ENCODE data around the gene PHACTR1. TPM values are rescaled to one million over a fixed set of nuclear protein-coding genes. Genes with fewer than 3 reads are reported as not detected.

PHACTR1 gene
- total RNA-seq, 1 experiment from 2014 or later: 5.2 TPM

DNA sequence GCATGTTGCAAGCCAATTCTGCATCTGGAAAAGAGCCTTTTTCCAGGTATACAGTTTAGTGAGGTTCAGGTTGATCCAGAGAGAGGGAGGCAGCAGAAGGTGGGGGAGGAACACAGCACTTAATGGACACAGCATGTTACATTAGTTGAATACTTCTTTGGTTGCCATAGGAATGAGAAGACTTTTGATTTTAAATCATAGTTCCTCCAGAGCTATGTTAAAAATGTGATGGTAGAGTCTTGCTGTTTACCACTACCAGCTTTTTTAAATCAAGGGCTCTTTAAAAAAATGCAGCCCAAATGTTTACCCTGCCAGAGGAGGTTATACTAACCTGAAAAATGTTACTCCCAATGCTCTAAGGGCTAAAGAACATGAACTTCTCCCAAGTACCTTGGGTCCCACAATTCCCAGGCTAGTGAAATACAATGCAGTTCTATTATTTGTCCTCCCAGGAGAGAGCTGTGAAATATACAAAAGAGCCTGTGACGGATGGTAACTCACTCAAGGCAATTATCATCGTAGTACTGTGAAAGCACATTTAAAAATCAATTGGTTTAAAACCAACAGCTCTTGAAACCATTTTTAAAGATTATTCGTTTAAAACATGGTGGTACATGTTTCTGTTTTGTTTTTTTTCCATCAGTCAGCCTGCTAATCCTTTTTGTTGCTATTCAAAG lies 6.9 kb upstream of the PHACTR1 start:
- no peaks in the 10 kb centered on the region for H3K9me3 ChIP-seq (ENCODE audit: low read length)
- H2AFZ ChIP-seq (ENCODE audit: low read length): no peak overlapping the region
- H3K9ac ChIP-seq (ENCODE audit: low read length): no peak overlapping the region
- no peaks in the 10 kb centered on the region for H3K4me1 ChIP-seq (ENCODE audit: low read length)
- H3K27me3 ChIP-seq (ENCODE audit: low read length): no peaks in the 10 kb centered on the region
- H3K79me2 ChIP-seq (ENCODE audit: low read length): no peaks in the 10 kb centered on the region
- no peaks in the 10 kb centered on the region for H4K20me1 ChIP-seq (ENCODE audit: insufficient read depth, low read depth, low read length)
- H3K9me2 ChIP-seq (replicated peaks; ENCODE audit: insufficient read depth, low read length): no peaks in the 10 kb centered on the region
- H3K4me2 ChIP-seq (ENCODE audit: low read depth, low read length, poor library complexity, severe bottlenecking): no peak overlapping the region
- no peak for DNase-seq
- H3K4me3 ChIP-seq (ENCODE audit: low read length): no peak overlapping the region
- no peaks in the 10 kb centered on the region for H3K36me3 ChIP-seq (ENCODE audit: insufficient read depth, low read length)
- no peak overlapping the region for H3K27ac ChIP-seq (ENCODE audit: low read length)

DNA sequence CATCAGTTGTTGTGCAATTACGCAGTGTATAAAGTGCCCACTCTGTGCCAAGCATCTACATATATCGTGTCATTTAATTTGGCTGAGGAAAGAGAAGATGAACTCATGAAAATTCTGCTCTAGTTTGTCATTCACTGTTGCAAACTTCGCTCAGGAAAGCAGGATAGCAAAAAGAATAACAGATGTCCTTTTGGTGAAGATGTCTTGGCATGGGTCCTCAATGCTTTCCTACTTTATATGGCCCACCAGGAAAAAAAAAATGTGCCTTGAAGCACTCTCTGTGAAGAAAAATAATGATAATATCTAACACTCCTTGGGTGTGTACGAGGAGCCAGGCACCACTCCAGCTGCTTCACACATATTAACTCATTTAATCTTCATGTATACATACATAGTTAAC lies 5.6 kb upstream of the PHACTR1 start:
- H3K79me2 ChIP-seq (ENCODE audit: low read length): no peaks in the 10 kb centered on the region
- H3K4me3 ChIP-seq (ENCODE audit: low read length): no peak overlapping the region
- H3K4me2 ChIP-seq (ENCODE audit: low read depth, low read length, poor library complexity, severe bottlenecking): no peak overlapping the region
- no peak overlapping the region for H3K9ac ChIP-seq (ENCODE audit: low read length)
- H3K27me3 ChIP-seq (ENCODE audit: low read length): no peaks in the 10 kb centered on the region
- no peak overlapping the region for H2AFZ ChIP-seq (ENCODE audit: low read length)
- H3K9me3 ChIP-seq (ENCODE audit: low read length): no peaks in the 10 kb centered on the region
- H4K20me1 ChIP-seq (ENCODE audit: insufficient read depth, low read depth, low read length): no peaks in the 10 kb centered on the region
- DNase-seq: no peak
- no peaks in the 10 kb centered on the region for H3K36me3 ChIP-seq (ENCODE audit: insufficient read depth, low read length)
- no peaks in the 10 kb centered on the region for H3K4me1 ChIP-seq (ENCODE audit: low read length)
- no peaks in the 10 kb centered on the region for H3K9me2 ChIP-seq (replicated peaks; ENCODE audit: insufficient read depth, low read length)
- no peak overlapping the region for H3K27ac ChIP-seq (ENCODE audit: low read length)

DNA sequence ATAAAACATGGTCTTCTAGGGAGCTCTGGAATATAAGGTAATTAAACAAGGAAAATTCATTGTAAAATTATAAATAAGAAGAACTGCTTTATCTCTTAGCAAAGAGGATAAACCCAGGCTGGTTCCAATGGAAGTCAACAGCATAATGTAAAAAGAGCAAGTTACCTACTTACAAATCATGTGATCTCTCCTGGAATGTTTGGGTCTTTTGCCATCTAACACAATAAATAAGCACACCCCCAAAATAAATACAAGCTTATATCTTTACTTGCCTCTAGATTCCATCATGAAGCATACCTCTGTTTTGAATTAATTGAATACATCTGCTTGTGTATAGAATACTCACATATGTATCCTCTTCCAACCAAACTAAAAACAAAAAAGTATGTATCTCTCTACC lies 2.5 kb upstream of the PHACTR1 start:
- Histone ChIP-seq H4K20me1 (ENCODE audit: insufficient read depth, low read depth, low read length) (no peaks in the 10 kb centered on the region), H3K4me1 (ENCODE audit: low read length) (no peaks in the 10 kb centered on the region), H3K27me3 (ENCODE audit: low read length) (no peaks in the 10 kb centered on the region), H2AFZ (ENCODE audit: low read length) (no peak overlapping the region), H3K9me2 (replicated peaks; ENCODE audit: insufficient read depth, low read length) (no peaks in the 10 kb centered on the region), H3K4me2 (ENCODE audit: low read depth, low read length, poor library complexity, severe bottlenecking) (no peak overlapping the region), H3K9ac (ENCODE audit: low read length) (no peak overlapping the region), H3K36me3 (ENCODE audit: insufficient read depth, low read length) (no peaks in the 10 kb centered on the region), H3K9me3 (ENCODE audit: low read length) (no peaks in the 10 kb centered on the region), H3K4me3 (ENCODE audit: low read length) (no peak overlapping the region), H3K79me2 (ENCODE audit: low read length) (no peaks in the 10 kb centered on the region), H3K27ac (ENCODE audit: low read length) (no peak overlapping the region)
- no peak for DNase-seq

DNA sequence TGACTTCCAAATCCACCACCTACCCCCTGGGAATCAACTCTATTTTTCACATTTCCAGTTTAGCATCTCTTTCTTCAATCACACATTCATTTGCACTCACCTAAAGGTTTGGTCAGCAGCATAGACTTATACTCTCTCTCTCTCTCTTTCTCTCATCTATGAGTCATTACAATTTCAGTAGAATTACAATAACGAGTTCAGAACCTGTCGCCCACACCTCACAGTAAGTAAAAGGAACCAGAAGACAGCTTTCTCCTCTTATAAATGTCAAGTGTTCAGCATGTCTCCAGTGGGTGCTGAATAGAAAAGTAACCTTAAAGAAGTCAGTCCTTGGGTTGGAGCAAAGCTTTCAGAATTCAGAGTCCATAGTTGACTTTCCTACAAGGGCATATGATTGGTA lies 1.1 kb upstream of the PHACTR1 start:
- no peaks in the 10 kb centered on the region for H3K4me1 ChIP-seq (ENCODE audit: low read length)
- no peak overlapping the region for H3K9ac ChIP-seq (ENCODE audit: low read length)
- no peaks in the 10 kb centered on the region for H3K36me3 ChIP-seq (ENCODE audit: insufficient read depth, low read length)
- H3K9me2 ChIP-seq (replicated peaks; ENCODE audit: insufficient read depth, low read length): no peaks in the 10 kb centered on the region
- H4K20me1 ChIP-seq (ENCODE audit: insufficient read depth, low read depth, low read length): no peaks in the 10 kb centered on the region
- no peak overlapping the region for H2AFZ ChIP-seq (ENCODE audit: low read length)
- H3K27me3 ChIP-seq (ENCODE audit: low read length): no peaks in the 10 kb centered on the region
- H3K79me2 ChIP-seq (ENCODE audit: low read length): no peaks in the 10 kb centered on the region
- DNase-seq: no peak
- no peak overlapping the region for H3K4me3 ChIP-seq (ENCODE audit: low read length)
- no peak overlapping the region for H3K27ac ChIP-seq (ENCODE audit: low read length)
- no peak overlapping the region for H3K4me2 ChIP-seq (ENCODE audit: low read depth, low read length, poor library complexity, severe bottlenecking)
- H3K9me3 ChIP-seq (ENCODE audit: low read length): no peaks in the 10 kb centered on the region

DNA sequence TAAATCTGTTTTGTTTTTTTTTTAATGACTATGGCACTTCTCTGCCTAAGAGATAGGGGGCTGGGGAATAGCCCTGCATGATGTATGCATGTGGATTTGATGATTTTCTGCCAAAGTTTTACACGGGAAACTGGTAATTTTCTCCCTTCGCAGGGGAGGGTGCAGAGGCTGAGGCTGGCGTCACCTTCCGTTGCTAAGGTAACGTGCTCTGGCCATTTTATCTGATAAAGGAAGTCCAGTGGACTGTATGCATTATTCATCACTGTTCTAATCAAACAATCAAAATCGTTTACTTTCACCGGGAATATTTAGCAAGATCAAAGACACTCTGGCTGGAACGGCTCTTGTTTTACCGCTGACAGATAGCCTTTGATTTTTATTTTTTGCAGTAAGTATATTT lies 789 bp downstream of the PHACTR1 start:
- no peak for DNase-seq
- Histone ChIP-seq H4K20me1 (ENCODE audit: insufficient read depth, low read depth, low read length) (no peaks in the 10 kb centered on the region), H3K4me3 (ENCODE audit: low read length) (no peak overlapping the region), H3K9me3 (ENCODE audit: low read length) (no peaks in the 10 kb centered on the region), H3K9ac (ENCODE audit: low read length) (no peak overlapping the region), H3K9me2 (replicated peaks; ENCODE audit: insufficient read depth, low read length) (no peaks in the 10 kb centered on the region), H3K4me2 (ENCODE audit: low read depth, low read length, poor library complexity, severe bottlenecking) (no peak overlapping the region), H3K27ac (ENCODE audit: low read length) (no peak overlapping the region), H3K79me2 (ENCODE audit: low read length) (no peaks in the 10 kb centered on the region), H3K27me3 (ENCODE audit: low read length) (no peaks in the 10 kb centered on the region), H3K36me3 (ENCODE audit: insufficient read depth, low read length) (no peaks in the 10 kb centered on the region), H2AFZ (ENCODE audit: low read length) (no peak overlapping the region), H3K4me1 (ENCODE audit: low read length) (no peaks in the 10 kb centered on the region)

DNA sequence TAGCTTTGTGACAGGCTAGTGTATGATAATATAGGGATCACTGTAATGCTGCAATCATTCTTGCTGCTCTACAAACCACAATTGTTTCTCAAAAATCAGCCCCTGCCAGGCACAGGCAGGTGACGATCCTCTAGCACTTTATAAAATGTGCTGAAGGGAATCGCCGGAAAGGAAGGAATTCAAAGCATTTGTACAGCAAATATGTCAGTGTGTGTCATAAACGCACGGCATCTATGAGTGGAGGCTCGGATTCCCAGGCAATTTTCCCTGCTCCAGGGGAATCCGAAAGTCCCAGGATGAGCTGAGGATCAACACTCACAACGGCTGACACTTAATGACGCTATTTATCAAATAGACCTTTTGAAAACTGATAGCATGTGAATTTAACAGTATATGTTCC lies 1.4 kb downstream of the PHACTR1 start:
- H4K20me1 ChIP-seq (ENCODE audit: insufficient read depth, low read depth, low read length): no peaks in the 10 kb centered on the region
- no peaks in the 10 kb centered on the region for H3K4me1 ChIP-seq (ENCODE audit: low read length)
- H2AFZ ChIP-seq (ENCODE audit: low read length): no peak overlapping the region
- H3K79me2 ChIP-seq (ENCODE audit: low read length): no peaks in the 10 kb centered on the region
- no peak overlapping the region for H3K27ac ChIP-seq (ENCODE audit: low read length)
- no peaks in the 10 kb centered on the region for H3K27me3 ChIP-seq (ENCODE audit: low read length)
- no peak overlapping the region for H3K4me3 ChIP-seq (ENCODE audit: low read length)
- no peak for DNase-seq
- no peak overlapping the region for H3K9ac ChIP-seq (ENCODE audit: low read length)
- H3K9me3 ChIP-seq (ENCODE audit: low read length): no peaks in the 10 kb centered on the region
- H3K36me3 ChIP-seq (ENCODE audit: insufficient read depth, low read length): no peaks in the 10 kb centered on the region
- no peak overlapping the region for H3K4me2 ChIP-seq (ENCODE audit: low read depth, low read length, poor library complexity, severe bottlenecking)
- no peaks in the 10 kb centered on the region for H3K9me2 ChIP-seq (replicated peaks; ENCODE audit: insufficient read depth, low read length)

DNA sequence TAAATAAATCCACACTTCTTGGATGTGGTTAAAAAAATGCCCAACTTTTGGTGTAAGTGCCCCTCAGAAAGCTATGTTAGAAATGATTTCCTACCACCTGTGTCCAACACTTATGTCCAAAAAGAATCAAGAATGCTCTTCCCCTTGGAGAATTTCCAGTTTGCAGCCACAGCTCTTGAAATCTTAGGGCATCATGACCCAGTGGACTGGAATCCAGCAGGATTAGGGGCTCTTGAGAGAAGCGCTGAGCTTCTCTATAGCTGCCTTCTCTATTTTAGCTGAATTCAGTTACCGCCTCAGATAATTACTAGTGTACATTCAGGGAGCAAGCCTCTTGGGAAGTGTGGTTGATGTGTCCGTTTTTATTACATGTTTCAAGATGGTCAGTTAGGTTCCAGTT lies 2.5 kb downstream of the PHACTR1 start:
- H4K20me1 ChIP-seq (ENCODE audit: insufficient read depth, low read depth, low read length): no peaks in the 10 kb centered on the region
- H3K4me1 ChIP-seq (ENCODE audit: low read length): no peaks in the 10 kb centered on the region
- H3K4me2 ChIP-seq (ENCODE audit: low read depth, low read length, poor library complexity, severe bottlenecking): no peak overlapping the region
- DNase-seq: no peak
- no peaks in the 10 kb centered on the region for H3K27me3 ChIP-seq (ENCODE audit: low read length)
- H3K36me3 ChIP-seq (ENCODE audit: insufficient read depth, low read length): no peaks in the 10 kb centered on the region
- no peaks in the 10 kb centered on the region for H3K9me2 ChIP-seq (replicated peaks; ENCODE audit: insufficient read depth, low read length)
- no peaks in the 10 kb centered on the region for H3K9me3 ChIP-seq (ENCODE audit: low read length)
- H3K27ac ChIP-seq (ENCODE audit: low read length): no peak overlapping the region
- H3K79me2 ChIP-seq (ENCODE audit: low read length): no peaks in the 10 kb centered on the region
- no peak overlapping the region for H3K4me3 ChIP-seq (ENCODE audit: low read length)
- no peak overlapping the region for H3K9ac ChIP-seq (ENCODE audit: low read length)
- H2AFZ ChIP-seq (ENCODE audit: low read length): no peak overlapping the region

DNA sequence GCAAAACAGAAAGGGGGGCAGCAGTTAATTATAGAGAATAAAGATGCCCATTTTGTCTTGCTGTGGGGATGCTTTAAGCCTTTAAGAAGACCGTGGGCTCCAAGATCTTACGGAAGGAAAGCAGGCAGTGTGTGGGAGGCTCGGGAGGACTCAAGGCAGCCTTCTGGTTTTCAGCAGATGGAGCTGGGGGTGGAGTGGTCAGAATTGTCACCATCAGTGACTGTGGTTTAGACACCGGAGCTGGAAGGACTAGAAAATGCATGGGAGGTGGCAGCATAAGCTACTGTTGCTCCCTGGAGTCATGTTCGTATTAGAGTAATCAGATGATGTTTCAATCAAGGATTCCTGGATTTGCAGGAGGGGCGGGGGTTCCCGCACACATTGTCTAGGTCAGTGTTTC lies 3.7 kb downstream of the PHACTR1 start:
- no peaks in the 10 kb centered on the region for H3K79me2 ChIP-seq (ENCODE audit: low read length)
- no peak overlapping the region for H3K9ac ChIP-seq (ENCODE audit: low read length)
- no peaks in the 10 kb centered on the region for H3K27me3 ChIP-seq (ENCODE audit: low read length)
- H3K9me3 ChIP-seq (ENCODE audit: low read length): no peaks in the 10 kb centered on the region
- no peak overlapping the region for H2AFZ ChIP-seq (ENCODE audit: low read length)
- H3K4me2 ChIP-seq (ENCODE audit: low read depth, low read length, poor library complexity, severe bottlenecking): no peak overlapping the region
- H3K4me3 ChIP-seq (ENCODE audit: low read length): no peak overlapping the region
- no peaks in the 10 kb centered on the region for H3K9me2 ChIP-seq (replicated peaks; ENCODE audit: insufficient read depth, low read length)
- DNase-seq: no peak
- H3K36me3 ChIP-seq (ENCODE audit: insufficient read depth, low read length): no peaks in the 10 kb centered on the region
- no peaks in the 10 kb centered on the region for H3K4me1 ChIP-seq (ENCODE audit: low read length)
- no peak overlapping the region for H3K27ac ChIP-seq (ENCODE audit: low read length)
- H4K20me1 ChIP-seq (ENCODE audit: insufficient read depth, low read depth, low read length): no peaks in the 10 kb centered on the region

DNA sequence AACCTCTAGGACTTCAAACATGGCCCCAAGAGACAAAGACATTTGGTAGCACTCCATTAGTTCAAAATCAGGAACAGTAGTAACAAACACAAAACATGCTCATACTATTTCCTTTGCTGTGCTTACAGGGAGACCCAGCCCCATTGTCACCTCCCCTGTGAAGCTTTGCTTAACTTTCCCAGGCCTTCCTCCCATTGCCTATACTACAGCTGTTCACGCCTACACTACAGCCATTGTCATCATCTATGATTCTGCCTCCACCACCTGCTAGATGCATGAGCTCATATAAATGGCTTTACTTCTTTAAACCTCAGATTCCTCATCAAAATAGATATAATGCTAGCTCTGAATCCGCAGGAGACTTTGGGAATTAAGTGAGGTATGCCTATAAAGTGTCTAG lies 8.7 kb downstream of the PHACTR1 start:
- Histone ChIP-seq H3K79me2 (ENCODE audit: low read length) (no peaks in the 10 kb centered on the region), H3K9ac (ENCODE audit: low read length) (no peak overlapping the region), H2AFZ (ENCODE audit: low read length) (no peak overlapping the region), H3K27ac (ENCODE audit: low read length) (no peak overlapping the region), H3K27me3 (ENCODE audit: low read length) (no peaks in the 10 kb centered on the region), H3K9me3 (ENCODE audit: low read length) (no peaks in the 10 kb centered on the region), H4K20me1 (ENCODE audit: insufficient read depth, low read depth, low read length) (no peaks in the 10 kb centered on the region), H3K9me2 (replicated peaks; ENCODE audit: insufficient read depth, low read length) (no peaks in the 10 kb centered on the region), H3K36me3 (ENCODE audit: insufficient read depth, low read length) (no peaks in the 10 kb centered on the region), H3K4me3 (ENCODE audit: low read length) (no peak overlapping the region), H3K4me2 (ENCODE audit: low read depth, low read length, poor library complexity, severe bottlenecking) (no peak overlapping the region), H3K4me1 (ENCODE audit: low read length) (no peaks in the 10 kb centered on the region)
- no peak for DNase-seq
